ENCODE measurements around the gene FAM114A1.
"Not testable (repeated sequence)": the region's sequence is repeated elsewhere in the genome, so short reads cannot be mapped to it uniquely, and the experiment has no call there.

FAM114A1 gene

DNA sequence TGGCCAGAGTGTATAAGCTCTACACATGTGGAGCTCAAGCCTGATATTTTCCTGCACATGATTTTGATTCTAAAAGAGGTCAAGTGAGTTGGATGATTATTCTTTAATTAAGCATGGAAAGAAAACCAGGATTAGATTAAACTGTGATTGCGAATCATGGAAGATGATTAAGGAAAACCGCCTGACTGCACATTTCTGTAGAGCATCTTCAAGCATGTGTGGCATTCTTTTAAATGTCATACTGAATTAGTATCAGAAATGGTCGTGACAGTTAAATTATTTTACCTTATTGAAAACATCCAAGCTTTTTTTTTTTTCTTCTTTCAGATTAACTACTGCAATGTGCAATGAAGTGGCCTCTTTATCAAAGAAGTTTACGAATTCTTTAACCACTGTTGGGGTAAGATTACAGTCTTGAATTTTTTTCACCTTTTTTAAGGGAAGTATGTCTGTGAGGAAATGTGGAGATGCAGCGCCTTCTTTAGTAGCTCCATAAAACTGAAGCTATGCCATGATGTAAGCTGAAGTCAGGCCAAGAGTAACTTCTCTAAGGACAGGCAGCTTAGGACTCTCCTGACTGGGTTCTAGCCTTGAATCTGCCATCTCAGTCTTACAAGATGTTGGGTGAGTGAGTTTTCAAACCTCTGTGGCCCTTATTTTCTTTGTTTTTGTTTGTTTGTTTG lies 67.9 kb downstream of the FAM114A1 start:
- no peak for DNase-seq (ENCODE audit: low read depth)

DNA sequence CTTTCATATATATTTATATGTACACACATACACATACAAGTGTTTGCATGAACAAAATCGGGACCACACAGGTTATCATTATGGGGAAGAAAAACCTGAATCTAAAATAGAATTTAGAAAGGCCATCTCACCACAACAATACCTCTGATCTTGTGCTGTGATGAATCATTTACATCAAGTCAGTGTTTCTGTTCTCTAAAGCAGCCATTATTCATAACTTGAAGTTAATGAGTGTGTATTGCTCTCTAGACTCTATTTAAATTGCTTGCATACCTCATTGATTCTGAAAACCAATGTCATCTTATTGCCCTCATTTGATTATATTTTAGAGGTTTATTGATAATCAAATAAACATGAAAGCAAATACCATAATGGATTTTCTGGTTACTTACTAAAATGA lies 71.6 kb downstream of the FAM114A1 start:
- no peak for DNase-seq (ENCODE audit: low read depth)

DNA sequence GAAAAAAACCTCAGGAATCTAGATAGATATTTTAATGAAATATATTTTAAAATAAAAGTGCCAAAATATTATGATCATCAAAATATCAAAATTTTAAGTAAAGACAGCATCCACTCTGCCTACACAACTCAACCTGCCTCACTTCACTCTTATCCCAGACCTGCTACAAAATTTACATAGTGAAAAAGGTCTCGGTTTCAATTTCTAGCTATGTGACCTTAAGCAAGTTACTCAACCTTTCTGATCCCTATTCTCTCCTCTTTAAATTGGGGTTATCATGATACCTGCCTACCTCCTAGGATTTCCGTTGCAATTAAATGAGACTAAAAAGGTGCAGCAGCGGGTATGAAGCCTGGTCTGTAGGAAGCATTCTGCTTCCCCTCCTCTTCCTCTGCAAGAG lies 72.9 kb downstream of the FAM114A1 start:
- DNase-seq (ENCODE audit: low read depth) = no peak

DNA sequence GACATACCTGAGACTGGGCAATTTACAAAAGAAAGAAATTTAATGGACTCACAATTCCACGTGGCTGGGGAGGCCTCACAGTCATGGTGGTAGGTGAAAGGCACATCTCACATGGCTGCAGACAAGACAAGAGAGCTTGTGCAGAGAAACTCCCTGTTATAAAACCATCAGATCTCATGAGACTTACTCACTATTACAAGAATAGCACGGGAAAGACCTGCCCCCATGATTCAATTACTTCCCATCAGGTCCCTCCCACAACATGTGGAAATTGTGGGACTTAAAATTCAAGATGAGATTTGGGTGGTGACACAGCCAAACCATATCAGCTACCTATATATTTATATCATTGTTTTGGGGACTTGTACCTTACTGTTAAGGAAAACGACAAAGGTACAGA lies 74.3 kb downstream of the FAM114A1 start:
- not testable (repeated sequence) for DNase-seq (ENCODE audit: low read depth)

DNA sequence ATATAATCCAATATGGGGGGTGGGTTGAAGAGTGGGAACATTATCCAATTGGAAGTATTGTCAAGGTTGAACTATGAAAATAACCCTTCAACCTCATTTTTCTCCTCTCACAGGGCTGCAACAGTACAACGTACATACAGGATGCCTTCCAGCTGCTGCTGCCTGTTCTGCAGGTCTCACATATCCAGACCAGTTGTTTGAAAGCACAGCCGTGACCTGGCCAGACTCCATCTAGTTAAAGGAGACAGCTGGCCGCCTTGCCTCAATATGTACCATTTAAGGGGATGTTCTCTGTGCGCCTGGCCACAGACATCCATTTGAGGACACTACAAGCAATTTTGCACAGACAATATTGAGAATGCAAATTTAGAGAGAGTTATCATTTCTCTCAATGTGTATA lies 75.7 kb downstream of the FAM114A1 start:
- DNase-seq (ENCODE audit: low read depth) = no peak

DNA sequence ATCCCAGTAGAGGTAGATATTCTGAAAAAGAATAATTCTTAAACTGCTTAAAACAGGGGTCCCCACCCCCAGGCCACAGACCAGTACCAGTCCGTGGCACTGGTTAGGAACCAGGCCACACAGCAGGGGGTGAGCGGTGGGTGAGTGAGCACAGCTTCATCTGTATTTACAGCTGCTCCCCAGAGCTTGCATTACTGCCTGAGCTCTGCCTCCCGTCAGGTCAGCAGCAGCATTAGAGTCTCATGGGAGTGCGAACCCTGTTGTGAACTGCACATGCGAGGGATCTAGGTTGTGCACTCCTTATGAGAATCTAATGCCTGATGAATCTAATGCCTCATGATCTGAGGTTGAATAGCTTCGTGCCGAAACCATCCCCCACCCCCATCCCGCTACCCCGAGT lies 76.8 kb downstream of the FAM114A1 start:
- no peak for DNase-seq (ENCODE audit: low read depth)

DNA sequence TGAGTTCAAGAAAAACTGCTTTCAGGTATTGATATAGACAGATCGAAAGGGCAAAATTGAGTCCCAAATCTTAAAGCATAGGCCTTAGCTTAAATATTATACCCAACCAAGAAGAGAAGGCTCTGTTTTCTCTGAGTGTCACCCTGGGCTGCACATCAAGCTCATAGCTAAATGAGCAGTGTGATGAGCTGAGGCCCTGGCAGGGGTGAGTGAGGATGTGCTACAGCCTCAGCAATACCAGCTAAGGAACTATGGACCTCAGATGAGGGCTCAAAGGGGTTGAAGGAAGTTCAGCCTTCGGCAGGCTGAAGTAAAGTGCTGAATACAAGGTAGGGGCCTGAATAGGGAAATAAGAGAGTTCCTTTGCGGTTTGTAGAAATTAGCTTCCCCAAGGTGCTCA lies 79.3 kb downstream of the FAM114A1 start:
- DNase-seq (ENCODE audit: low read depth) = no peak

DNA sequence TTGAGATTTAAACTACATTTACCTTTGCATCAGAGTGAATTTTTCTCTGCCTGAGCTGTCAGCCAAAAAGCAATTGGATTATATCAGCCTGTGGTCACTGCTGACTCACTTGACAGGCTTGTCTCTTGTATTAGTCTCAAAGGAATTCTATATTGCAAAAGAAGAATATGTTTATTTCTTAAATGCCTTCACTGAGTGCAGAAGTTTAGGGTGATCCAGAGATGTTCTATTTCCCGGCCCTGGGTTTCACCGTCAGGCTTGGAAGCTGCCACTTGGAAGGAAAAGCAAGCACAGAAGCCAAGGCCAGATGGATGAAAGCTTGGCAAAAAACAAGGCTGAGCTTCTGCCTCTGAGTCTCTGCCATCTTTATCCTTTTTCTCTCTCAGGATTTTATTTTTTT lies 80.9 kb downstream of the FAM114A1 start:
- no peak for DNase-seq (ENCODE audit: low read depth)

DNA sequence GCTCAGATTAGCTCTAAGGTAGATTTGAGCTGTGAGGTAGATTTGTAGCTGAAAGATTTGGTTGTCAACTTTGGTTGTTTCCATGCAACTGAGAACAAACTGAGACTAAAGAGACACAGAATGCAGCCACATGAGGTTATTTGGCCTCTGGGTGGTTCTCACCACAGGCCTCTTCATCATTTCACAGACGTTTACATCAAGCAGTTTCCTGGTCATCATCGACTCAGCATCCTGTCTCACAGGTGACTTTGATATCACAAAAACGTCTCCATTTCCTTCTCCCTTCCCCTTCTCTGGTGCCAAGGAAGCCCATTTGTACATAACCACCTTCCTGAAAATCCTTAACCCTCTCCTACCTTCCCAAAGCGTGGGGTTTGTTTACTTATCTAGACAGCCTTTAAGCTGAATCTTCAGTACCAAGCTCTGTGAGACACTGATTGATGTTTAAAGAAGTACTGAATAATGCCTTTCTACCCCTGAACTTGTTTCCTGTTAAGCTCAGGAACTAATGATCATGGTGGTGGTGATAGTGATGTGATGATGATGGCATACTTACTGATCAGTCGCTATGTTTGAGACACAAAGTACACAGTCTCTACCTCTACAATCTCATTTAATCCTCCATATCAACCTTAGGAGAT lies 81.9 kb downstream of the FAM114A1 start:
- DNase-seq (ENCODE audit: low read depth) = no peak

DNA sequence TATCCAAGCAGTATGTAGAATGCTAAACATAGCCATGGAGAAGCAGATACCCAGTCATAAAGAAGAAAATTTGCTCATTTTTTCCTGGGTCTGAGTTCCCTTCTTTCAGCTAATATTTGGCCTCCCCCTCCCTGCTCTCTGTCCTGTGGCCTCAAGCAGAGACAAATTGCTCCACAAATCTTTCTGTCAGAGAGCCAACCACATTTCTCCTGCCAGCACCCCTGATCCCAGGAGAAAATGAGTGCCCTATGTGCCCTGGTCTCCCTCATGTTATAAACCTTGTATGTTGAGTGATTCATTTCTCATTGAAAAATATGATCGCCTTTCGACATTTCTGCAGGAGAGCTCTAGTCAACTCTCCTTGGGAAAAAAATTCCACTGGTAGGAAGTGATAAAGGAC lies 82.6 kb downstream of the FAM114A1 start:
- no peak for DNase-seq (ENCODE audit: low read depth)

DNA sequence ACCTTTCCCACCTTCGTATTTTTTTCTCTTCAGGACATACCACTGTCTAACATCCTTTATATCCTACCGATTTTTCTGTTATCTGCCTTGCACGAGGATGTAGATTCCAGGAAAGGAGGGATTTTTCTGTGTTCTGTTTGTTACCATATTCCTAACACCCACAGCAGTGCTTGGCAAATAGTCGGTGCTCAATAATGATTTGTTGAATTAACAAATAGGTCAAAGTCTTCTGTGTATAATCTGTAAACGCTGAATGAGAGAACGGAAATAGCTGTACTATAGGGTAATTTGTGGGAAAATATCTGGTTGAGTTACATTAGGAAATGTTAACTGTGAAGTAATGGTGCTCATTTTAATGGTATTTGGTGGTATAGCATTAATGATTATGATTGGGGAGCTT lies 83.1 kb downstream of the FAM114A1 start:
- no peak for DNase-seq (ENCODE audit: low read depth)

DNA sequence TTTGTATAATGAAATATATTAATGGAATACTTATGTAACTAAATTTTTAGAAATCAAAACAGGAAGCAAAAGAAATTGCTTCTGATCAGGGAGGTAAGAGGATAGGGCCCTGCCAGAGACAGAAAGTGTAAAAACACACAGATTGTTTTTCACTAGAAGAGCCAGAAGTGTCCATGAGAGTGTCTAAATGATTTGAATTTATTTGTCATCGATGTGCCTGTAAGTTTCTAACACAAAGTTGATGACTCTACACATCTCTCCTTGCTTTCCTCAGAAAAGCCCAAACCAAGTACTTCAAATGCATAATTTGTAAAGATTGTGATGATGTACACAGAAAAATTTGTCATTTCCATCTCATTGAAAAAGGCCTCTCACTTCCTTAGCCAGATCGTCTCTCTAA lies 84.0 kb downstream of the FAM114A1 start:
- no peak for DNase-seq (ENCODE audit: low read depth)

DNA sequence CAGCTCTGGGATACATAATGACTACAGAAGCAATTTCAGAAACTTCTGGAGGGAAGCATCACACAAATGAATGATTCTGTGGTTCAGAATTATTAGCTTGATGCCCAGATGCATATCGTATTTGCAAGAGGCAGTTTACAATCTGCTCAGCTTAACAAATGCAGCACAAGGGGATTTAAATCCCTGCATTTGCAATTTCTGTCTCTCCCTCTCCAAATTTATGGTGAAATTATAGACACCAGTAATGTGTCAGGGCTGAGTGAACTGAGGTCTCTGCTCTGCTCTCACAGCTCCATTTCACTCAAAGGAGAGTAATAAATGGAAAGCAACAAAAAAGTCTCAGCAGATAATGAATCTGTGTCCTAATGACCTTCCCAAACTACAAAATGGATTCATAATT lies 84.4 kb downstream of the FAM114A1 start:
- DNase-seq (ENCODE audit: low read depth) = no peak

DNA sequence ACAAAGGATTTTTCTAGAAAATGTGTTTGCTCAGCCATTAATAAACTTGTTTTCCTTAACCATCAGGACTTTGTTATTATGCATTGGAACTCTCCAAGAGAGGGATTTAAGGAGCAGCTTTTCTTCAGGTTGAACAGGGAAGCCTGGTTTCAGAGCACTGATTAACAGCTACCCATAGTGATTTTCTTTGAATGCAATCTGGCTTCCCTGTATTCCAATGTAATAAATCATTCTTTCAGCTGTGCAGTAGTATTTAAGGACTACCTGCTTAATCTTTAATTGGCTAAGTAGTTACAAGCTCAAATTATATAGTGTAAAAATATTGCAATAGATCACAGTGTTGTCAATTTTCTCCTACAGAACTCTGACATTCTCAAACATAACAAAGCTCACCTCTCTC lies 87.1 kb downstream of the FAM114A1 start:
- DNase-seq (ENCODE audit: low read depth) = no peak

DNA sequence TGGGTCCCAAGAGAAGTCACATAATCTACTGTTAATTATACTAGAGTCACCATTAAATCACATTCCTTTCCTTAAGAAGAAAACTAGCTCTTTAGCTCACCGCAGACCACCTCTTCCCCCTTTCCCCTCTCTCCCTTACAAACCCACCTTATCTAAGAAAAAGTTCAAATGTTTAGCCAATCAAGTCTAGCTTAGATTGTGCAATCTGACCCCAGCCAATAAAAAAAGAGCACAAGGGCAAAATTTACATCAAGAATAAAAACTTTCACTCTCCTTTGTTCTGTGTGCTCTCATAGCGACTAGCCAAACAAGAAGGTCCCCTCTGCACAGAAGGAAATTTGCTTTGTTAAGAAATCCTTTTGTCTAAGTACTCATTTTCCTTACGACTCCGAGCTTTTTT lies 88.4 kb downstream of the FAM114A1 start:
- no peak for DNase-seq (ENCODE audit: low read depth)

DNA sequence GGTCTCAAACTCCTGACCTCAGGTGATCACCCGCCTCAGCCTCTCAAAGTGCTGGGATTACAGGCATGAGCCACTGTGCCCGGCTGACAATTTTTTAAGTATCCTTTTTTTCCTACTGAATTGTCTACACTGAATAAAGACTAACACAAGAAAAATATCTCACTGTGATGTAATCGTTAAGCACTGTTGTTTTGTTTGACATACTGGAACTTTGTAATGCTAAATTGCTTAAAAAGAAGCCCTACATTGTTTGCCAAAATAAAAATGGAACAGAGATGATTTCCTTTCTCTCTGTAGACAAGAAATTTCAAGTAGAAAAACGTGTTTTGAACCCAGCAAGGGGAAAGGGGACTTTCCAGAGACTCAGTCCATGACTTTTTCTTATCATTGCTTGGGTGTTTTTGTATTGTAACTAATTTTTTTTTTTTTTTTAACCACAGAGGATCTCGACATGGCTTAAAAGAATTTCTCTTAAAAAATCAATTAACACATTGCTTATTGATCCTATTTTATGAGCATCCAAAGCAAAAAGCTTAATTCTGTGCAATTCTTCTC lies 89.7 kb downstream of the FAM114A1 start:
- no peak for DNase-seq (ENCODE audit: low read depth)

DNA sequence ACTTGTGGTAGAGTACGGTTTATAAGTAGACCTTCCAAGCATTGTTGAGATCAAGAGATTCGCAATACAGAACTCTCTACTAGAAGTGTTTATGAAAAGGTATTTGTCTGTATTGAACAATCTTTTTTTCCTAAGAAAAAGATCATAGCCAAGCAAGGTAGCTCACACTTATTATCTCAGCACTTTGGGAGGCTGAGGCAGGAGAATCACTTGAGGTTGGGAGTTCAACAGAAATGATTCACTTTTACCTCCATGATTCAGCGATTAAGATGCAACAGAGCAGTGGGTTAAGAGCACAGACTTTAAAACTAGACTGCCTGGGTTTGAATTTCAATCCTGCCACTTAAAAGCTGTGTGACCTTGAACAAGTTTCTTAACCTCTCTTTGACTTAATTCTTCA lies 90.3 kb downstream of the FAM114A1 start:
- no peak for DNase-seq (ENCODE audit: low read depth)

DNA sequence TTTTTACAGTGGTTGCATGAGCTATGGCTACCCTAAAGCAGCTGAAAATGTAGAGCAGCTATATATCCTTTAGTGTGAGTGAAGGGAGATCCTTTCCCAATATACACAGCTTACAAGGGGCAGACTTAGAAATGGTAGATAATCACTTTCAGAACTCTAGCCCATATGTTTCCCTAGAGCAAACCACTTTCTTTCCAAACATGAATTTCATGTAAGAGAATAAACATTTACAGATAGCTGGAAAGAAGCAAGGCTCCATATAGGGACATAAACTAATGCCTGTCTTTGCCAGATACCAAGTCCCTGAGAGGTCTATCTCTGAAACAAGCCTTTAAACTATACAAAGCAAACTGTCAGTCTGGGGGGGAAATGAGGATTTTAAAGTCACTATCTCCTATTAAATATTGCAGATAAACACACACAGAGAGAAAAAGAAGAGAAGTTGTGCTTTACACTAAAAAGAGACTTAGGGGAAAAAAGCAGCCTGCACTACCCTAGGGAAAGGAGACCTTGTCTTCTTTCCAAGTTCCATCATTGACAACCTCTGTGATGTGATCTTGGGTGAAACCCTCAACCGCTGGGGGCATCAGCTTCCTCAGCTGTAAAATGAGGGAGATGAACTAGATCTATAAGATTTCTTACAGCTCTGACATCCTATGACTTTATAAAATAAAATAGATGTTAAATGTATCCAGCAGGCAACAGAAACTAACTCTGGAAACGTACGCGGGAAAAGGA lies 91.0 kb downstream of the FAM114A1 start:
- no peak for DNase-seq (ENCODE audit: low read depth)

DNA sequence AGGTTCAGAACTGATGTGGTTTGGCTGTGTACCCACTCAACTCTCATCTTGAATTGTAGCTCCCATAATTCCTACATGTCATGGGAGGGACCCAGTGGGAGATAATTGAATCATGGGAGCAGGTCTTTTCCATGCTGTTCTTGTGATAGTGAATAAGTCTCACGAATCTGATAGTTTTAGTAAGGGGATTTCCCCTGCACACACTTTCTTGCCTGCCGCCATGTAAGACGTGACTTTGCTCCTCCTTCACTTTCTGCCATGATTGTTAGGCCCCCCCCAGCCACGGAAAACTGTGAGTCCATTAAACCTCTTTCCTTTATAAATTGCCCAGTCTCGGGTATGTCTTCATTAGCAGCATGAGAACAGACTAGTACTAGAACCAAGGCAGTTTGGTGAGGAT lies 91.6 kb downstream of the FAM114A1 start:
- not testable (repeated sequence) for DNase-seq (ENCODE audit: low read depth)

DNA sequence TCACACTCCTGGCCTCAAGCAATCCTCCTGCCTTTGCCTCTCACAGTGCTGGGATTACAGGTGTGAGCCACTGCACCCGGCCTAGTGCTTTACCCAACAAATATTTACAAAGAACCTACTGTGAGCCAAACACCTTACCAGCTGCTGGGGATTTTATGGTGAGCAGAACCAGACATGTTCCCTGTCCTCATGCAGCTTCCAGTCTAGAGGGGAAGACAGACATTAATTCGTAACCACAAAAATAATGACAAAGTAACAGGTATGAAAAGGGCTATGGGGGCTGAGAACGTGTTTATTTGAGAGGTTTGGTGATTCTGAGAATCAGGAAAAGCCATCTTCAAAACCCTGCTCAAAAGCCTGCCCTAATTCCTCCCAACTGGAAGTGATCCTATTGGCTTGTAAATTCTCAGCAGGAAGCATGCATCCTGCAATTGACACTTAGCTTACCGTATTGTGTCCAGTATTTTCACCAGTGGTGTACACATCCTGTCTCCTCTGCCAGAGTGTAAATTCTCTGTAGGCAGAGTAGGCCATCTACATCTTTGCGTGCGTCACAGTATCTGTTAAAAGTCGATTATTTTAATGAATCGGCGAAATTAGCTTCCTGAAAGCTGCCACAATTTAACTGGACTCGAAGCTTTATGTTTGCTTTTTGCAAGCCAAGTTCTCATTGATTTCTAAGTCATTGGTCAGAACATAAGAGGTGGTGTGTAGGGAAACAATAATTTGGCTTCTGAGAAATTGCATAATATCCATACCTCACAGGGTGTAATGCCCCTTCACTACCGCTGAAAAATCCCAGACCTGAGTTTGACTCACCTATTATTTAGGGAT lies 97.6 kb downstream of the FAM114A1 start:
- DNase-seq (ENCODE audit: low read depth) = no peak

DNA sequence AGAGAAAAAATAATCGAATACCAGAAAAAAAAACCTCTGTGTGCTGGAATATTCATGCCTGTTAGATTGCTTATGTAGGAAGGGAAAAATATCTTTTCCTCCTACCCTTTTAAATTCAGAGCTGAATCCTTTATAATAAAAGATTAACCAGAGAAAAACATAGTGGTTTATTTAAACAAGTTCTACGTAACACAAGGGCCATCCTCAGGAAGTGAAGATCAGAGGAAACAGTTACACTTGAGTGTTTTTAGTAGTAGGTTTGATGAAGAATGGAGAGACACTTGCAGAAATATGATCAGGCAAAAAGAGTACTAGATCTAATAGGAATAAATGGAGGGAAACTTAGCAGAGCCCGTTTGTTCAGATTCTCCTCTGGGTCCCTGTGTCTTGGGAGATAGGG lies 98.3 kb downstream of the FAM114A1 start:
- no peak for DNase-seq (ENCODE audit: low read depth)
